SKM-1 treated with dmso at 0.1 percent for 144 hours (cell line): ENCODE data around the gene CCRL2.
"Not testable (repeated sequence)": the region's sequence is repeated elsewhere in the genome, so short reads cannot be mapped to it uniquely, and the experiment has no call there.

Source experiments
- DNase-seq: peaks from one replicate; lab custom pipeline; 2025; ENCODE audit not compliant: unreplicated experiment; lab: John Stamatoyannopoulos, UW

CCRL2 gene

DNA sequence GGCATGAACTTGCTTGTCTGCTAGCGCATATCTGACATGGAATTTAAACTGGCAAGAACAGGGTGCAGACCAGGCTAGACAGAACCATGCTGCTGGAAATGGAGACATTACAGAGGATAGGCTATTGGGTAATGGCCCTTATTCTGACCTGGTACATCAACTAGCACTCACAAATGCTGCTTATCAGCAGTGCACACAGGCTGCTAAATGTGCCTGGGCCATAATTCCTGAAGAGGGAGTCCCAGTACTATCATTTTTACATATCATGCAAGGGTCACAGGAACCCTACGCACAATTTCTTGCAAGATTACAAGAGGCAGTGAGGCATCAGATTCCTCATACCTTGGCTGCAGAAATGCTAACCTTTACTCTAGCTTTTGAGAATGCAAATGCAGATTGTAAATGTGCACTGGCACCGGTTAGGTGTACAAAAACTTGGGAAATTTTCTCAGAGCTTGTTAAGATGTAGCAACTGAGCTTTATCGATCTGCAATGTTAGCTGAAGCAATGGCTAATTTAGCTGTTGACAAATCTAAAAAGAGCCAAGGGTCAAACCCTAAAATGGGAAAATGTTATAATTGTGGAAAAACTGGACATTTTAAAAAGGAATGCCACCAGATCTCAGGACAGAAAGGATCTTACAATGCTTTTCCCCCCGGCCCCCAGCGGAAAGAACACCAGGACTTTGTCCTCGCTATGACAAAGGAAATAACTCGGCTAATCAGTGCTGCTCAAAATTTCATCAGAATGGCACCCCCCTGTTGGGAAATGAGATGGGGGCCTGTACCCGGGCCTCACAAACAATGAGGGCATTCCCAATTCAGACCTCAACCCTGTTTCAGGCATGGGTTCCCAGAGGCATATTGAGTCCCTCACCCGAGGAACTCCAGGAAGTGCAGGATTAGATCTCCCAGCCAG, 21.1 kb downstream of the CCRL2 start:
- no peak for DNase-seq

DNA sequence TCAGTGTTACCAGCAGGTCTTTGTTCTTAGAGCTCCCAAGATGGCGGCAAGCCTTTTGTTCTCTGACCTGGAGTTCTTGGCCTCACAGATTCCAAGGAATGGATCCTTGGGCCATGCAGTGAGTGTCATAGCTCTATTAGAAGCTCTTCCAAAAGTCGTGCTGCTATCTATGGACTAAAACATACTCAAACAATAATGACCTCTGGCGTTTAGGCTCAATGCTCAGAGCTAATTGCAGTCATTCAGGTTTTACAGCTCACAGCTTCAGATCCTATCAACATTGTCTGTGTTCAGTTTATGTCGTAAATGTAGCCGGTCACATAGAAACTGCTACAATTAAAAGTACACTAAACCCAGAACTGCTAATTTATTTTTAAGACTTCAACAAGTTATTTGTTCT, 22.2 kb downstream of the CCRL2 start:
- DNase-seq, result no peak

GRCh38 chr3:46429671-46430070, 22.6 kb downstream of the CCRL2 start:
- no peak for DNase-seq

GRCh38 chr3:46430879-46431278, 23.8 kb downstream of the CCRL2 start:
- DNase-seq, result not testable (repeated sequence)

- DNase-seq, result not testable (repeated sequence)
Observed at GRCh38 chr3:46431905-46432304, 24.8 kb downstream of the CCRL2 start.

- DNase-seq, result not testable (repeated sequence)
Observed at GRCh38 chr3:46433118-46433517, 26.1 kb downstream of the CCRL2 start.

GRCh38 chr3:46433841-46434240, 26.8 kb downstream of the CCRL2 start:
- DNase-seq, result no peak

DNA sequence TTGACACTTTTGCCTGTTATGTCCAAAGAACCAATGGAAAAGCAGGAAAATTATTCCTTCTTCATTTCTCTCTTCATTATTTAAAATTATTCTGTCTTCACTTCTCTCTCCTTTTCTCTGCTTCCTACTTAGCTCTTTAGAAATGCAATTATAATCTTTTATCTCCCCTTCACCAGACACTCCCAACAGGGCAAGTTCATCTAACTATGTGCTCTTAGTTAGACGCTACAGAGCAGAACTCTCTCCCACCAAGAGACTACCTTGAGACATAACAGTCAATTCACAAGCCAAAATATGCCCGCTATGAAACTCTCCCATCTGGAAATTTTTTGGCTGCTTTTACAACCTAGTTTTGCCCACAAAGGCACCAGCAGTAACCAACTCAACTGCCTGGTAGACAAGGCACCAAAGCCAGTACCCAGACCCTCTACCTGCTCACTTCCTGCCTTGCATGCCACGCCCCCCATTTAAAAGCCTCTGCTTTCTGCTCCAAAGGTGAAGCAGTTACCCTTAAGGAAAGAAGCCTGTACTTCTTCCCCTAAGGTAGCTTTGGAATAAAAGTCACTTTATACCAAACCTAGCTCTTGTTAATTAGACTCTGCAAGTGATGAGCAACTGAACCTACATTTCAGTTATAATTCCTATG, 28.1 kb downstream of the CCRL2 start:
- no peak for DNase-seq

DNA sequence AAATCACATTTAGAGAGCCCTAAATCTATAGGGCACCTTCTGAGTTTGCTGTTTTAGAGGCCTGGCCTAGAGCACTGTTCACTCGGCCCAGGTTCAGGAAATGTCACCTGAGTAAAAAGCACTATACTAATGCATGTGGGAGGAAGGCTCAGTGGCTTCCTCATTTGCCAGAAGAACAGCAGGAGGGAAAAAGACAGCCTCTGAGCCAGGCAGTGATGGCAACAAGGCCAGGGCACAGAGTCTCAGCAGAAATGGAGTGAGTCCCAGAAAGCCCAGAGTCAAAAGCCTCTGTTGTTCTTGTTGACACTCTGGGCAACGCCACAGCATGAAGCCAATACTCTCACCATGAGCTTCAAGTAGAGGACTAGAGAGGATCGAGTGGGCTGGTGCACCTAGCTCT, 31.8 kb downstream of the CCRL2 start:
- no peak for DNase-seq

DNA sequence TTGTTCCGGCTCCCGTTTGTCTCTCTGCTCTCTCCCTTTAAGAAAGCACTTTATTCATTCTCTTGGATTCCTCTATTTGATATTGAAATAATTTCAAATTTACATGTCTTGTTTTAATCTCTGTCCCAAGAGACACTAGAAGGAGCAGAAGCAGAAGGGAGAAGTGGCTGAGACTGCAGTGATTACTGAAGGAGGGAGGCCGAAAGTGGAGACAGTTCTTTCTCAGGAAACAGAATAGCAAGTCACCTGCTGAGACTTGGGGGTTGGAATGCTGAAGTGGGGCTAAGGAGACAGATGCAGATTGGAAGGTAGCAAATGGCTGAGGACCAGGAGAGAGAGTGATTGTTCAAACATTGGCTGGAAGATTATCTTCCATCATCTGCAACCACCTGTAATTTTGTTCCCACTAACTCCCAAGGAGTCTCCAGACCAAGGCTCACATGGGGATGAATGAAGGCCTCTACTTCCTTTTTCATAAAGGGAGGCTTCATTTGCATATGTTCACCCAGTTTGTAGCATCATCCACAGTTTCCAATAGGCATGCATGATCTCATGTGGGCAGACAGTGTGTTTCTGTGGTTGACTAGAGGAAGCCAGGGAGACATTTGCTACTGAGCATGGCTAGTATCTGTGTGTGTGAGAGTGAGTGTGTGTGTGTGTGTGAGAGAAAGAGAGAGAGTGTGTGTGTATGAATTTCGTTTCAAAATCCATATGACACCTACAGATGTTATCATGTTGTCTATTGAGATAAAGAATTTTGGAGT, 33.7 kb downstream of the CCRL2 start:
- DNase-seq, result no peak

- DNase-seq, result no peak
Observed at GRCh38 chr3:46442576-46443530, 35.8 kb downstream of the CCRL2 start.

- no peak for DNase-seq
Observed at GRCh38 chr3:46447228-46447985, 40.3 kb downstream of the CCRL2 start.

- no peak for DNase-seq
Observed at GRCh38 chr3:46448721-46449120, 41.7 kb downstream of the CCRL2 start.

- DNase-seq, result no peak
Observed at GRCh38 chr3:46449755-46450552, 42.9 kb downstream of the CCRL2 start.

- DNase-seq, result no peak
Observed at GRCh38 chr3:46453526-46454208, 46.6 kb downstream of the CCRL2 start.

GRCh38 chr3:46454209-46454595, 47.1 kb downstream of the CCRL2 start:
- DNase-seq, result no peak

DNA sequence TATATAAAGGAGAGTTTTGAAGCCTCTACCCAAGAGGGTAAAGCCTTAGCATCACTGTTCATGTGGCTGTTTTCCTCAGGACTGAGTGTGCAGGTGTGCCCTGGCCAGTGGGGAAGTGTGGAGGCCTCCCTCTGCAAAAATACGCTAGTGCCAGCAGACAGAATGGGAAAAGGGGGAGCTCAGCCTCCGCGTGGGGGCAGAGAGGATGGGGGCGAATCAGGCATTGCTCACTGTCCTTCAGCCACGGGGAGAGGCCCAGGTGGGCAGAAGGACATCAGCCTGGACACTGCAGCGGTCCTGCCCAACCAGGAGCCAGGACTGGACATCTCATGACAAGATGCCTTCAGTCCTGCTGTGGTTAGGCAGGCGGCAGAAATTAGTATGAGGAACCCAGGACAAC, 47.5 kb downstream of the CCRL2 start:
- DNase-seq, result no peak
